K562 (cell line): ENCODE results near the gene FDX2. TPM values are rescaled to one million over a fixed set of nuclear protein-coding genes. Genes with fewer than 3 reads are reported as not detected.

Experiments used
- BCL6 ChIP-seq: fragments of 250-450 bp; sonication (Bioruptor Pico); IDR thresholded peaks from 2 replicates; pipeline ENCODE4 v1.4.0; 2020
- CBFA2T2 ChIP-seq: fragments of 450-650 bp; conservative IDR thresholded peaks from 2 replicates; pipeline ENCODE4 v1.6.1; 2017; ENCODE audit warnings: mild to moderate bottlenecking
- CCNT2 ChIP-seq: IDR thresholded peaks from 2 replicates; pipeline ENCODE4 v1.6.1; 2011; ENCODE audit warnings: borderline replicate concordance, low read depth, mild to moderate bottlenecking, moderate library complexity, mixed read lengths, low read length; ENCODE audit not compliant: insufficient read length; ENCODE audit errors: extremely low read depth
- CREM ChIP-seq: IDR thresholded peaks from 2 replicates; pipeline ENCODE4 v1.6.1; 2014; ENCODE audit warnings: antibody characterized with exemption, low read depth
- FOS ChIP-seq: IDR thresholded peaks from 3 replicates; pipeline ENCODE4 v1.6.1; 2011; ENCODE audit not compliant: insufficient read length; ENCODE audit errors: extremely low read depth
- HNRNPH1 ChIP-seq: fragments of 200-400 bp; formaldehyde crosslinking; optimal IDR thresholded peaks from 2 replicates; pipeline ENCODE3; 2017; ENCODE audit warnings: low read depth, mild to moderate bottlenecking, low read length, moderate library complexity
- L3MBTL2 ChIP-seq: fragments of 450-650 bp; IDR thresholded peaks from 2 replicates; pipeline ENCODE4 v1.6.1; 2016; ENCODE audit warnings: mild to moderate bottlenecking, moderate library complexity
- MAX ChIP-seq: sonication (generic); formaldehyde crosslinking; IDR thresholded peaks from 2 replicates; pipeline ENCODE4 v1.9.0; 2022; ENCODE audit warnings: mild to moderate bottlenecking, missing genetic modification reagents
- MEIS2 ChIP-seq: fragments of 450-650 bp; IDR thresholded peaks from 2 replicates; pipeline ENCODE4 v1.6.1; 2014; ENCODE audit warnings: mild to moderate bottlenecking; ENCODE audit not compliant: partially characterized antibody
- NCOA4 ChIP-seq: fragments of 450-650 bp; IDR thresholded peaks from 2 replicates; pipeline ENCODE4 v1.6.1; 2018; ENCODE audit warnings: mild to moderate bottlenecking; ENCODE audit not compliant: partially characterized antibody
- POLR2B ChIP-seq: fragments of 450-650 bp; IDR thresholded peaks from 2 replicates; pipeline ENCODE4 v1.6.1; 2018; ENCODE audit warnings: low read depth; ENCODE audit not compliant: partially characterized antibody
- POLR3G ChIP-seq: IDR thresholded peaks from 2 replicates; pipeline ENCODE4 v1.6.1; 2011; ENCODE audit not compliant: insufficient read length, insufficient replicate concordance; ENCODE audit errors: extremely low read depth
- SNRNP70 ChIP-seq: fragments of 200-400 bp; formaldehyde crosslinking; optimal IDR thresholded peaks from 2 replicates; pipeline ENCODE3; 2017; ENCODE audit warnings: low read depth, low read length
- SP1 ChIP-seq: sonication (generic); formaldehyde crosslinking; IDR thresholded peaks from 2 replicates; pipeline ENCODE4 v1.8.1; 2022; ENCODE audit warnings: mild to moderate bottlenecking, missing genetic modification reagents
- TBP ChIP-seq: optimal IDR thresholded peaks from 2 replicates; pipeline ENCODE3; 2011; ENCODE audit warnings: low read depth, low read length, improper control_type of control experiment
- USF1 ChIP-seq: sonication (generic); formaldehyde crosslinking; IDR thresholded peaks from 2 replicates; pipeline ENCODE4 v1.9.0; 2022; ENCODE audit warnings: mild to moderate bottlenecking, missing genetic modification reagents
- USF2 ChIP-seq: sonication (generic); formaldehyde crosslinking; IDR thresholded peaks from 2 replicates; pipeline ENCODE4 v1.5.0; 2020; ENCODE audit warnings: missing genetic modification reagents
- YY1 ChIP-seq, 3 experiments: IDR thresholded peaks; 2 replicates each; pipeline ENCODE4 v1.6.1; 2011; ENCODE audit warnings: low read length in 2 of 3, mild to moderate bottlenecking in 2 of 3, moderate library complexity in 2 of 3, borderline replicate concordance in 1 of 3, control low read depth in 1 of 3, low read depth in 1 of 3; ENCODE audit not compliant: insufficient read depth in 3 of 3, insufficient replicate concordance in 2 of 3, control insufficient read depth in 1 of 3, insufficient read length in 1 of 3; ENCODE audit errors: extremely low read depth in 1 of 3
- ZBTB1 ChIP-seq: sonication (generic); formaldehyde crosslinking; IDR thresholded peaks from 2 replicates; pipeline ENCODE4 v1.8.1; 2023; ENCODE audit warnings: missing genetic modification reagents, low read depth, mild to moderate bottlenecking, borderline replicate concordance
- ZFPM2 ChIP-seq: fragments of 250-450 bp; sonication (Bioruptor Pico); IDR thresholded peaks from 2 replicates; pipeline ENCODE4 v1.5.1; 2022; ENCODE audit warnings: mild to moderate bottlenecking
- ZNF324 ChIP-seq: fragments of 250-450 bp; sonication (Bioruptor Pico); IDR thresholded peaks from 2 replicates; pipeline ENCODE4 v1.4.0; 2020; ENCODE audit warnings: mild to moderate bottlenecking
- ZNF431 ChIP-seq: sonication (generic); formaldehyde crosslinking; IDR thresholded peaks from 2 replicates; pipeline ENCODE4 v1.8.0; 2022; ENCODE audit warnings: mild to moderate bottlenecking, missing genetic modification reagents
- ZNF740 ChIP-seq, 3 experiments: fragments of 200-800 bp in 1 of 3; sonication (Bioruptor generic) in 1 of 3; sonication (generic) in 1 of 3; formaldehyde crosslinking in 1 of 3; IDR thresholded peaks; 2 replicates each; pipeline versions ENCODE4 v1.6.1 to v1.8.0; 2016 to 2022; ENCODE audit warnings: mild to moderate bottlenecking in 2 of 3, missing compliant biosample characterization in 2 of 3, missing genetic modification characterization in 2 of 3, missing genetic modification reagents in 1 of 3
- ZNF77 ChIP-seq: fragments of 250-450 bp; sonication (Bioruptor Pico); IDR thresholded peaks from 2 replicates; pipeline ENCODE4 v1.5.0; 2020
- ZSCAN29 ChIP-seq: fragments of 450-650 bp; IDR thresholded peaks from 2 replicates; pipeline ENCODE4 v1.6.1; 2017
- polyA plus RNA-seq, 8 experiments: library from polyadenylated mRNA; depleted of rRNA in 4 of 8; stranded (reverse) in 5 of 8; unstranded in 3 of 8; fragments of >200 nt; fragmentation: Nextera tagmentation in 2 of 8; fragmentation: Illumina TruSeq in 1 of 8; extraction: Ambion mirVana in 2 of 8; extraction: Trizol in 1 of 8; gene quantifications; 2 replicates each; pipeline versions ENCODE4 v1.2.1 to v1.2.3, GENCODE V29; 2011 to 2014; ENCODE audit warnings: inconsistent platforms in 1 of 8, missing spikeins in 1 of 8
- total RNA-seq, 7 experiments: library from RNA; depleted of rRNA in 6 of 7; stranded (reverse); fragments of >200 nt in 6 of 7; fragmentation: Illumina TruSeq in 2 of 7; extraction: Trizol in 2 of 7; gene quantifications; 2 replicates each; pipeline versions ENCODE4 v1.2.1 to v1.2.3, GENCODE V29; 2011 to 2021; ENCODE audit warnings: low replicate concordance in 1 of 7

The FDX2 gene
- total and polyA plus RNA-seq, 9 of the 15 experiments (the other 6 are each of a cell fraction or from before 2014, with no cell fraction given) = 2.5 to 49.8 (median 29.7) TPM

GRCh38 chr19:10289167-10289835 is 26.5 kb downstream of the FDX2 start (continued):
- peak; percentile 86 for TF ChIP-seq ZNF740 (CRISPR knock-in tag; IDR thresholded peaks at IDR 0.05)
- no peak for TF ChIP-seq ZNF740 (tag; IDR thresholded peaks at IDR 0.05)
- no peak for TF ChIP-seq BCL6 (CRISPR knock-in tag)
- TF ChIP-seq HNRNPH1 = no peak
- TF ChIP-seq MEIS2 = no peak
- TF ChIP-seq L3MBTL2 = peak; percentile 94
- TF ChIP-seq USF1 (CRISPR knock-in tag) = peak; percentile 91
- peak; percentile 51 for TF ChIP-seq ZNF431
- TF ChIP-seq CBFA2T2 = no peak
- no peak for TF ChIP-seq FOS
- TF ChIP-seq CREM = peak; percentile 93
- peak; percentile 50 for TF ChIP-seq TBP
- TF ChIP-seq POLR2B = no peak
- no peak for TF ChIP-seq ZFPM2 (CRISPR knock-in tag)
- TF ChIP-seq ZSCAN29 = peak; percentile 68; the same call in 1 of the 2 replicates
- TF ChIP-seq CCNT2 = no peak
- TF ChIP-seq MAX (CRISPR knock-in tag) = peak; percentile 96
- peak; percentile 45; the same call in 1 of the 2 replicates for TF ChIP-seq ZNF77 (CRISPR knock-in tag)
- TF ChIP-seq USF2 (CRISPR knock-in tag) = peak; percentile 79
- TF ChIP-seq YY1 (IDR thresholded peaks at IDR 0.05; ENCODE audit: borderline replicate concordance in 1 of 3, control insufficient read depth in 1 of 3, extremely low read depth in 1 of 3, insufficient read depth in 3 of 3, insufficient read length in 1 of 3, insufficient replicate concordance in 2 of 3, low read depth in 1 of 3, low read length in 2 of 3) = peak in 2 of 3 experiments; percentile 51 to 76
- TF ChIP-seq SNRNP70 = no peak
- TF ChIP-seq ZNF324 (CRISPR knock-in tag) = no peak
- TF ChIP-seq ZBTB1 (CRISPR knock-in tag) = no peak
- TF ChIP-seq NCOA4 = no peak
- TF ChIP-seq POLR3G = no peak
- peak; percentile 61; the same call in 1 of the 2 replicates for TF ChIP-seq SP1 (CRISPR knock-in tag)
